BJ (cell line): ENCODE data around the gene ZBTB12. TPM values are rescaled to one million over a fixed set of nuclear protein-coding genes. Genes with fewer than 3 reads are reported as not detected.

ENCODE experiments used
- CTCF ChIA-PET: fragments of 350-600 bp; formaldehyde crosslinking; extraction: SDS; loops from one replicate; lab custom pipeline; 2021; ENCODE audit warnings: antibody characterized with exemption, inconsistent platforms; lab: Yijun Ruan, JAX
- POLR2A ChIA-PET: fragments of 300-600 bp; sonication (Branson Sonifier 250); formaldehyde crosslinking; extraction: SDS; loops from one replicate; lab custom pipeline; 2021; ENCODE audit warnings: antibody characterized with exemption; lab: Charles Lee
- DNase-seq: peaks from one replicate; pipeline ENCODE4 v3.0.0-alpha.2; 2011; ENCODE audit warnings: low read depth
- H3K27me3 ChIP-seq: 2 replicates; pipeline ENCODE4 v1.6.0; 2011; ENCODE audit warnings: low read length; ENCODE audit not compliant: control insufficient read depth, insufficient read depth
- H3K36me3 ChIP-seq: 2 replicates; pipeline ENCODE4 v1.5.1; 2011; ENCODE audit warnings: low read length; ENCODE audit not compliant: control insufficient read depth, insufficient read depth
- H3K4me3 ChIP-seq: 2 replicates; pipeline ENCODE4 v1.5.1; 2011; ENCODE audit warnings: low read depth, mild to moderate bottlenecking, control low read depth, low read length
- CTCF ChIP-seq: IDR thresholded peaks from 2 replicates; pipeline ENCODE4 v1.5.1; 2011; ENCODE audit warnings: low read depth, mild to moderate bottlenecking, control low read depth, inconsistent platforms, low read length, moderate library complexity; ENCODE audit not compliant: insufficient read depth
- polyA plus RNA-seq: library from polyadenylated mRNA; depleted of rRNA; stranded (reverse); fragments of >200 nt; gene quantifications from 2 replicates; pipeline ENCODE4 v1.2.3, GENCODE V29; 2011

The ZBTB12 gene
- polyA plus RNA-seq, 1 experiment = 2.6 TPM

- Histone ChIP-seq H3K36me3 (peaks cover 4% of the 10 kb centered on the region), H3K4me3 (peak overlapping the region; percentile 72), H3K27me3 (no peaks in the 10 kb centered on the region)
- DNase-seq = no peak
- POLR2A ChIA-PET = interaction anchor here (1.1 kb wide), 1 partner anchor 81 kb away, joined by 8 read pairs; the partner anchor contains the start of genes HSPA1A and HSPA1L
- no peak for TF ChIP-seq CTCF
- CTCF ChIA-PET = no interaction called here
Measured at GRCh38 chr6:31896493-31896855, 5.4 kb downstream of the ZBTB12 start.

- CTCF ChIA-PET = interaction anchor here (0.6 kb wide), 1 partner anchor 290 kb away, joined by 3 read pairs; no protein-coding TSS in a partner anchor
- H3K4me3 ChIP-seq = no peak overlapping the region
- no peak for DNase-seq
- H3K27me3 ChIP-seq = no peaks in the 10 kb centered on the region
- H3K36me3 ChIP-seq = peaks cover 16% of the 10 kb centered on the region
- no peak for TF ChIP-seq CTCF
- POLR2A ChIA-PET = no interaction called here
Measured at GRCh38 chr6:31892821-31893220, 9.1 kb downstream of the ZBTB12 start.

DNA sequence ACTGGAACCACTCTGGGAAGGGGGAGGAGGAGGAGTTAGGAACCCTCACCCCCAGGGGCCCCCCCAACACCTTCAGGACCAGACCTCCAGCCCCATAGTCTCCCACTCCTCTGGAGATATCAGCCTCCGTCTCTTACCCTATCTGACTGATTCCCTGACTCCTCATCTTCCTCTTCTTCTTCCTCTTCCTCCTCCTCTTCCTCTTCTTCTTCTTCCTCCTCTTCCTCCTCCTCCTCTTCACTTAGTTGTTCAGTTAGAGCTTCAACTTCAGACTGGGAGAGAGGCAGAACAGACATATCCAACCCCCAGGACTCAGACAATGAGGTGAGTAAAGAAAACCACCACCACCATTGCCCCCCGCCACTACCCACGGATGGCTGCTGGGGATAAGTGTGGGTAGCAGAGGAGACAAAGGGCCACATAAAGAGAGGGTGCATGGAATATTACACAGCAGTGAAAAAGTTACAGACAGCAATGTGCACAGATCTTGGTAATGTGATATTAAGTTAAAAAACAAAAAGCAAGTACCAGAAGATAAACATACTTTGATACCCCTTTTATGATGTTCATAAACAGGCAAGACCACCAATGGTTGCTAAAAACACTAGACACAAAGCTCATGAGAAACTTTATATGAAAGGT lies 12.4 kb downstream of the ZBTB12 start:
- ChIA-PET CTCF (interaction anchor here (0.7 to 3.4 kb wide), 15 partner anchors 9 to 291 kb away, joined by 3 to 24 read pairs (median 5); partner anchors contain the start of genes ABHD16A, CFB, EHMT2 and LY6G5C), POLR2A (no interaction called here)
- Histone ChIP-seq H3K36me3 (peaks cover 33% of the 10 kb centered on the region), H3K4me3 (no peak overlapping the region), H3K27me3 (no peaks in the 10 kb centered on the region)
- TF ChIP-seq CTCF = no peak
- DNase-seq = no peak

- Histone ChIP-seq H3K4me3 (no peak overlapping the region), H3K36me3 (peaks cover 36% of the 10 kb centered on the region), H3K27me3 (no peaks in the 10 kb centered on the region)
- CTCF ChIA-PET = interaction anchor here (0.6 to 3.4 kb wide), 14 partner anchors 10 to 341 kb away, joined by 3 to 24 read pairs (median 6); partner anchors contain the start of genes CFB, EHMT2, LY6G5C and NFKBIL1
- DNase-seq = no peak
- TF ChIP-seq CTCF = peak; percentile 82
- POLR2A ChIA-PET = no interaction called here
Measured at GRCh38 chr6:31888276-31889258, 13.3 kb downstream of the ZBTB12 start.
